Uterus (tissue), 2 donors: Measurements from ENCODE around the gene PSMG1.
"Not testable (repeated sequence)": the region's sequence is repeated elsewhere in the genome, so short reads cannot be mapped to it uniquely, and the experiment has no call there.

ENCODE experiments used
- CTCF ChIP-seq, 4 experiments: fragments of 200-600 bp in 2 of 4; fragments of 450-650 bp in 2 of 4; sonication (generic) in 2 of 4; IDR thresholded peaks; one replicate each; pipeline ENCODE4 v1.5.1; 2016 to 2019; ENCODE audit warnings: antibody characterized with exemption in 4 of 4, mild to moderate bottlenecking in 2 of 4, moderate library complexity in 1 of 4
- POLR2A ChIP-seq, 2 donors: fragments of 450-650 bp; IDR thresholded peaks; one replicate each; pipeline ENCODE4 v1.6.1; 2016; ENCODE audit warnings: antibody characterized with exemption in 2 of 2, mild to moderate bottlenecking in 1 of 2, moderate library complexity in 1 of 2

- TF ChIP-seq CTCF (IDR thresholded peaks at IDR 0.05): peak; percentile 10 to 22 (median 16)
- not testable (repeated sequence) for TF ChIP-seq POLR2A (IDR thresholded peaks at IDR 0.05)
Observed at GRCh38 chr21:39136138-39136537, 47.1 kb downstream of the PSMG1 start.
